GM18867 (cell line): ENCODE measurements around the gene CBS.
A peak's percentile ranks its signal among the peaks of the same experiment; 100 is the strongest.
"Not testable (repeated sequence)": the region's sequence is repeated elsewhere in the genome, so short reads cannot be mapped to it uniquely, and the experiment has no call there.

Source experiments
- ATAC-seq: cut with Tn5 transposase; IDR thresholded peaks from one replicate; pipeline ENCODE4 v1.9.1; 2021; ENCODE audit warnings: mild to moderate bottlenecking, moderate library complexity; ENCODE audit not compliant: unreplicated experiment

CBS gene

DNA sequence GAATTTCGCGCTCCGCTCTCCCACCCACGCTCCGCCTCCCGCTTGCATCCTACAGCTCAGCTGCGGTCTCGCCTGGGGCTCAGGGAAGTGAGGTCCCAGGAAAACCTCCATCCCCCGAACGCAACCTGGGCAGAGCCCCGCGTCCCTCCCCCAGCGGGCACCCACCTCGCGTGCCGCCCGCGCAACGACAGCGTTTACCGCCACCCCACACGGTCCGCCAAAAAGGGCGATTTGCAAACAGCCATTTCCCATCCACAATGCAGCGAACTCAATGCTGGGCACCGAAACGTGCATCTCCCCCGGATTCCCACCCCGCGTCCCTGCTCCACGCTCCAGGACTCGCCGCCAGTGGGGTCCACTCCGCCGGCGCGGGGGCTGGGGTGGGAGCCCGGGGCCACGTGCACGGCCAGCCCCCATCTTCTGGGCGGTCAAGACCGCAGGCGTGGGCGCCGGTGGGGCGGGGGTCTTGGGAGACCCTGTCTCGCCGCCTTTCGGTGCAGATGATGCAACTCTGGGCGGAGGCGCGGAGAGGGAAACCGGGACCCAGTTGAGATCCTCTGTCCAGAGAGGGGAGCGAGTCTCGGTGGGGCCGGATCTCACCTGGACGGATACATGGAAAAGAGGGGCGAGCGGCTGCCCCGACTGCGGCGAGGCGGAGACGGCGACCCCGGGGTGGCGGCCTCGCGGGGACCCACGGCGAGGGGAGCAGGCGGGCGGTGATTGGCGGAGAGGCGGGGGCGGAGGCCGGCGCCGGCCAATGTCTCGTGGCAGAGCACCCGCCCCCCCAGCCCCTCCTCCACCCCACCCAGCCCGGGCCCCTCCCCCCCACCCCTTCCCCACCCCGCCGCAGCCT is at the start of gene CBS:
Gene CBS, minus strand, starts transcription at position 666 of the 853 bp plus-strand sequence. CDS start 3,642 bp downstream, outside the sequence.
- ATAC-seq: not testable (repeated sequence)

DNA sequence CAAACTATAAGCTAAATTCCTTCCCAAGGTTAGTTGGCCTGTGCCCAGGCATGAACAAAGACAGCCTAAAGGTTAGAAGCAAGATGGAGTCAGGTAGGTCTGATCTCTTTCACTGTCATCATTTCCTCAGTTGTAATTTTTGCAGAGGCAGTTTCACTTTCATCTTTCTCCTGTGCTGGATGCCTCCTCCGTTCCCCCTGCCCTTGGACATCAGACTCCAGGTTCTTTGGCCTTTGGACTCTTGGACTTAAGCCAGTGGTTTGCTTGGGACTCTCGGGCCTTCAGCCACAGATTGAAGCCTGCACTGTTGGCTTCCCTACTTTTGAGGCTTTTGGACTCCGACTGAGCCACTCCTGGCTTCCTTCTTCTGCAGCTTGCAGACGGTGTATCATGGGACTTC is 40.3 kb upstream of the CBS start:
- ATAC-seq: not testable (repeated sequence)

DNA sequence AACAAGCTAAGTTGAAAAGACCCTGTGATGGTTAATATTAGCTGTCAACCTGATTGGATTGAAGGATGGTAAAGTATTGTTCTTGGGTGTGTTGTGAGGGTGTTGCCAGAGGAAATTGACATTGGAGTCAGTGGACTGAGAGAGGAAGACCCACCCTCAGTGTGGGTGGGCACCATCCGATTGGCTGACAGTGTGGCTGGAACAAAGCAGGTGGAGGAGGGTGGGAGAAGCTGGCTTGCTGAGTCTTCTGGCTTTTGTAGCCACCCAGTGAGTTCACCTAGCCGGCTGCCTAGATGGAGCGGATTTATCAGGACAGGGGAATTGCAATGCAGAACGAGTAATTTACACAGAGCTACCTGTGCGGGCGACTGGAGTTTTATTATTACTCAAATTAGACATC is 38.8 kb upstream of the CBS start:
- ATAC-seq: not testable (repeated sequence)

DNA sequence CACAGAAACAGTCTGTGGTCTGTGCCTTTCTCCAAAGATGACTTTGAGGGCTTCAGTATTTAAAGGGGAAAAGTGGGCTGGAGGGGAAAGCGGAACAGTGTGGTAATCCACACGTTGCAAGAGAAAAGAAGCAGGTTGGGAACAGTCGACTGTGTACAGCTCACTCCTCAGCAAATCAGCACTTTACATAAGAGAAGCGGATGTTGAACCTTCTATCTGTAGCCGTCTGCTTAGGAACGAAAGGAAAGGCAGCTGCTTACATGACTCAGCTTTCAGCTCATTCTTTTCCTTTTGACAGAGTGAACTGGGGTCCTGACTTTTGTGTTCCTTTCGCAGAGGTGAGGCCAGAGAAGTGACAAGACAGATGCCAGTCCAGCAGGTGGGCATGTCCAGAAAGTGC is 33.4 kb upstream of the CBS start:
- not testable (repeated sequence) for ATAC-seq

DNA sequence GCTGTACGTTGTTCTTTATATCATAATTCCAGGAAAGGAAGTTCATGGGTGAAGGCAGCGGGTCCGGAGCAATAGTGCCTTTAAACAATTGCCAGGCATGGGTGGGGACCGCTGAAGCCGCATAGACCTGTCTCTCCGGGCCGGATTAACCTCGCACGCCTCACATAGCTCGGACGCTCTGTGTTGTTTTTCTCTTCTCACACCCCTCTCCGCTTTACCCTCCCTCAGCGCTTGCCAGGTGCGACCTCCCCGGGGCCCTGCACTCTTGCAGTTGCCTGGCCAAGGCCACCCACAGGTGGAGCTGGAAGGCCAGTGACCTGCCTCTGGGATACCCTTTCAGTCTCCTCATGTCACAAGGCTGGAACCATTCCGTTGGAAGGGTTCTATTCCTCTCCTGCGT is 32.5 kb upstream of the CBS start:
- ATAC-seq: not testable (repeated sequence)

DNA sequence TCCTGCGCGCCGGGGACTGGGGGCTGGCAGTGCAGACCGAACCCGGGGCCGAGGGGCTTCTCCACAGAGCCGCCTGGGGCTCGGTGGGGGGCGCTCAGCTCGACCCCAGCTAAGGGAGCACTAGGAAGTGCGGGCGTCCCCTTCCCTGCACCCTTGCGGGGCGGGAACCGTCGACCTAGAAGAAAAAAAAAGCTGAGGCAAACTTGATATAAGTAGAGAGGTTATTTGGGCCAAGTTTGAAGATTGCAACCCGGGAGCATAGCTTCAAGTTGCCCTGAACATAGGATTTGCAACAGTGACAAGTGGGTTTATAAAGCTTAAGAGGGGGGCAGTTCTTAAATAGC is 32.1 kb upstream of the CBS start:
- ATAC-seq: not testable (repeated sequence)

DNA sequence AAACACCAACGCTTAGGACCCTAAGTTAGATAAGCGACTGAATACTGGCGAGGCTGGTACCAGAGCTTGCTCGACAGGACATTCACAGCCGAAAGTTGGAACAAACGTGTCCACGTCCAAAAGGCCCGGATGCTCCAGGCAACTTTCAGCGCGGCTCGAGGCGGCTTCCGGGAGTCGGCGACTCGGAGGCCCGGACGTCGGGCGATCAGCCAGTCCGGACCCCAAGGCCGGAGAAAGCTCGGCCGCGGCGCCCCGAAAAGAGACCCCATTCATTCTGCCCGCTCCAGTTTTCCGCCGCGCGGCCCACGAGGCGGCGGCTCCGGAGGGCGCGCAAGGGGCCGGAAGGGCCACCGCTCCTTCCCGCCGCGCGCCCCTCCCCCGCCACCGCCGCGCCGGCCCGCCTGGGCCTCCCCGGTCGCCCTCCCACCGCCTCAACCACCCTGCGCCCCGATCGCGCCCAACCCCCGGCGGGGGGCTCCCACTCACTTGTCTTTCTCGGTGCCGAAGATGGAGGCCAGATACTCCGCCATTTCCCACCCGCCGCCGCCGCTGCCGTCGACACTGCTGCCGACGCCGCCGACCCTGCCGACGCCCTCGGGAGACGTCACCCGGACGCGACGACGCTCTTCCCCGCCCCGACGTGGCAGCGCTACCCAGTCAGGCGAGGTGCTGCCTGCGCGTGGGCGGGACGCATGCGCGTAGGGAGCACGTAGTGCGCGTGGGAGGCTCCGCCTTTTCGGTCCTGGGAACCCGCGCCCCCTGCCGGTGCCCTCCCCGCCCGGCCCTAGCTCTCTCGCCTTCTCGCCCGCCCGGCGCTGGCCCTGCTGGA is 31.5 kb upstream of the CBS start, which contains the start of gene U2AF1:
Gene U2AF1, minus strand, starts transcription at position 606 of the 829 bp plus-strand sequence. Its CDS starts 76 bp downstream, at position 530.
- ATAC-seq: peak; percentile 70

DNA sequence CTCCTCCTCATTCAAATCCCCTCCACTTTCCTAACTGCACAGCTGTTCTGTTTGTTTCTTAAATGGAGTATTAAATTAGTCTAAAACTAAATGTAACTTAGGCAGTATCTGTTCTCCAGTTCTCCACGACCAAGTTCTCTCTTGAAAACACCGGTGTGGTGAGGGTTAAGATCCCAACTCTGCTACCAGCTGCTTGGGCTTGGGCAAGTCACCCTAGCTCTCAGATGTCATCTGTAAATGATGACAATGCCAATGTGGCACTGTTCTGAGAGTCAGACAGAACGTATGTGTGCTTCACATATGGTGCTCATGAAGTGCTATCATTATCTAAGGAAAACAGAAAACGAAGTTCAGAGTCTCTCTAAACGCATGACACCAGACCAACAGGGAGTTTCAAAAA is 29.0 kb upstream of the CBS start:
- ATAC-seq: not testable (repeated sequence)

DNA sequence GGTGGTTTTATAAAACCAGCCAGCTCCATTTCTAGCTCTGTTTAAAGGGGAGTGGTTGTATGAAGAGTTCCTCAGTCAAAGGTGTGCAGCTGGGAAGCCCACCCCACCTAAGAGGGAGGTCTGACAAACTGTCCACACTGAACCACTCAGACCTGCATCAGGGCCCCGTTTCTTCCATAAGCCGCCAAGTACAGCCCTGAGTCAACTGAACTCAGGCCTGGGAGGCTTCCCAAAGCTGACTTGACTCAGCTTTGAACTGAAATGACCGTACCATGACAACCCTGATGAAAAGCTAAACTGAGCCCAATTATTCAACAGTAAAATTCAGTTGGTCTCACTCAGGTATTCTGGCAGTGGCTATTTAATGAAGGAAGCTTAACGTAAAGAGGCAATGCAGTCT is 26.6 kb upstream of the CBS start:
- ATAC-seq: not testable (repeated sequence)

DNA sequence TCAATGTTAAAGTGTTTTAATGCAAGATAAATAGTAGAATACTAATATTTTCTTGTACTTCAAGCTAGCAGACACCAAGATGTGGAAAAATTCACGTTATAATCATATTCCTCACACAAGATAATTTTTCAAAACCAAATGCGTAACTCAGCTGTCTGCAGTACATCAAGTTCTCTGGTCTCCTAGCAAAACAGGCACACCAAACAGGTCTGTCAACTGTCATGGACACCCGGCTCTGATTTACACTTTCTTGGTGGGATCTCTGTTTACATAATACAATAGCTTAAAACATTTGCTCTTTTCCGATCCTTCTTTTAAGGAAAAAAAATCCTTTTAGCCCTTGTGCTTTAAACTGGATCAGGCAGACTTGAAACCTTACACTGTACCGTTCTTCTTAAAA is 26.0 kb upstream of the CBS start:
- ATAC-seq: not testable (repeated sequence)

DNA sequence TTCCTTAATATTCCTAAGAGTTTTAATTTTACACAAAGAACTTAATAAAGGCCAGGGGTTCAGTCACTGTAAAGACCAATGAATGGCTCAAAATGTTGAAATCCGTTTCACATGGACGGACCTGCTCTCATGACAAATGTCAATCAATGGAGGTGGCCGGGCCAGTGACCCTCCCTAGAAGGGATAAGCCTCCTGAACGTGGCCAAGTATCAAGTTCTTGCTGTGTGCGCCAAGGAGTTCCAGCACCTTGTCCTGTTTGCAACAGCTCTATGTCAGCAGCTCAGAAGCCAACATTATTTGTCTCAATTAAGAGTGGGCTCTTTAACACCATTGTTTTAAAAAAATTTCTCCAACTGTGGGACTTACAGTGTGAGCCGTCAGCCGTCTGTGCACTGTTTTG is 25.4 kb upstream of the CBS start:
- ATAC-seq: not testable (repeated sequence)

DNA sequence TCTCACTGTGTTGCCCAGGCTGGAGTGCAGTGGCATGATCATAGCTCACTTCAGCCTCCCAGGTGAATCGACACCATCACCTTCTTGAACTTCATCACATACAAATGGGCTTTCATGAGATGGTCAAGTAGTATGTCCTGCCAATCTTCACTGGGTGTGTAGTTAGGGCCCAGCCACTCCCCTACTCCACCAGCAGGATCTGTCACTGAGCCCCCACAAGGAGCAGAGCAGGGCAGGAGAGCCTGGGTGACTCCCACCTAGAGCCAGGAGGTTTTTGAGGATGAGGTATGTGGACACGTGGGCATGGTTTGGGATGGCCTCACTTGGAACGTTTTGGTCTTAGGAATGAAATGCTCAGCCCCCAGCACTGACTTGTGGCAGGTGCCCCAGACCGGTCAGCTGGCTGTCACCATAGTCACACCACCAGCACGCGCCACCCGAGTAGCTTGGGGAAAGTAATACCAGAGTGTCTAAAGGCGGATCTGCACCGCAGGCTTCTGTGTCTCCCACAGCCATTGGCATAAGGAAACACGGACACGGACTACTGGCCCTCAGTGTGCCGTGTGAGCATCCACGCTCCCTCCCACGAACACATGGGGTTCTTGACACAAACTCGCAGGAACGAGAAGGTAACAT is 16.5 kb upstream of the CBS start:
- ATAC-seq: not testable (repeated sequence)

DNA sequence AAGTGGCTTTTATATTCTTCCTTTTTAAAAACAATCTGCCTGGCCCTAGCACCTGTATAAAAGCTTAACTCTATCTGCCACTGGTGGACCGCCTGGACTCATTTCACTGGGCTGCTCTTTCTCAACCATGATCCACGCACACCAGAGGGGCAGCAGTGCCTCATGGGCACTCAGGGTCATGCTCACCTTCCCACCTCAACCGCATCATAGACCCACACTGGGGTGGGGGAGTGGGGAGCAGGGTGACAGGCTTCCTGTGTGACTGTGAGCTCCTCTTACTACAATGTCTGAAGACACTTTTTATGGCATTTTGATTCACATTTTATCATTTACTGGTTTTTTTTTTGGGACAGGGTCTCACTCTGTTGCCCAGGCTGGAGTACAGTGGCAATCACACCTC is 15.3 kb upstream of the CBS start:
- ATAC-seq: not testable (repeated sequence)

DNA sequence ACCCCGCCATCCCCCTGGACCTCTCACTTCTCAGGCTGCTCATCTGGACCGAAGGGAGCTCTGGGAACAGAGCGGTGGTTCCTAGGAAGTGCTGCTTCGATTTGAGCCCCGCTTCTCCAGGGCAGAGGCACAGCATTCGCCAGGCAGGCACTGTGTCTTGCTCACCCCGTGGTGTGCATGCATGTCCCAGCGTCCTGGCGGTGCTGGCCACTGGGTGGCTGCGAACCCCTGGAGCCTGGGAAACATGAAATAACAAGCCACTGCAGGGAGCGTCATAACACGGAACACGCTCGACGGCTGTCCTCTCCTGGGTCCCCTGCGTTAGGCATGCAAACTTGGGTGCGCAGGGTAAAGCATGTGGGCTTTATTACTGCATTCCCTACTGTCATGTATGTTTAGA is 13.8 kb upstream of the CBS start:
- not testable (repeated sequence) for ATAC-seq

DNA sequence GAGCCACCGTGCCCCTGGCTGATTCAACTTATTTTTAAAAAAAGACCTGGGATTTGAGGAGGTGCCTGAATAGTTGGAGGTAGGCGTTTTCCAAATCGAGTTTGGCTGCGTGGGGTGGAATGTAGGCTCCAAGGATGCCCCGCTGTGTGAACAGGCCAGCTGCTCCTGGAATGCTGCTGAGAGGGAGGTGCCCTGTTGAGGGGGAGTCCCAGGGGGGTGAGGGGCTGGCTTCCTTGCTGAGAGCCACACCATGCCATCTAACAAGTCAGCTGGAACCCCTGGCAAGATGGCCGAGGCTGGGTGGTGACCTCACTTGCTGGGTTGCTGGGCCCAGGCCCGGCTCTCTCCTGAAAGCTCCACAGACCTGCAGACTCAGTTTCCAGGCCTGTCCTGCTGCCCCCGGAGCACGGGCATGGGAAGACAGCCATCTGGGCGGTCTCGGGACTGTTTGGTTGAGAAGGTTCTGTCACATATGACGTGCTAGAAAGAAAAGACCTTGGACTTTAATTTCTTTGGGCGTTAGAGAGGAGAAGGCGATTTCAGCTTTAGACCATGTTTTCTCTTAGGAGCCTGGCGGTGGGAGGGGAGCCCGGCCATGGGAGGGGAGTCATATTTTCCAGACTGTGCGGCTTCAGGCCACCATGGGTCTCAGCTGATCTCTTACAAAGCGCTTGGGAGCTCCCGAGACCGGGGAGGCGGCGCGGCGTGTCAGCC is 7.1 kb upstream of the CBS start:
- ATAC-seq: not testable (repeated sequence)

DNA sequence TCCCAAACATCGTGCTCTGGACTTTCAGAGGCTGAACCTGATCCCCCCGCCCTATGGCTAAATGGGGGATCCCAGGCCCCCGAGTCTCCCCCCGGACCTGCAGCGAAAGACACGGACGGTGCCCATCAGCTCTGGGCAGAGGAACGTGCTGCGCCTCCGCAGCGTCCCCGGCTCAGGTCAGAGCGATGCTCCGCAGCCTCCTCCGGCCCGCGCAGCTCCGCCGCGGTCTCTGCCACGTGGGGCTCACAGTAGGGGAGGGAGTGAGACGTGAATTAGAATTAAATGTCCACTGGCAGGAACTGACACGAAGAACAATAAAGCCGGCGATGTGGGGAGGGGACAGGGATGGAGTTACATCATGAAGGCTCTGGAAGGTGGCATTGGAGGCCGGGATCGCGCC is 1.0 kb upstream of the CBS start:
- not testable (repeated sequence) for ATAC-seq

DNA sequence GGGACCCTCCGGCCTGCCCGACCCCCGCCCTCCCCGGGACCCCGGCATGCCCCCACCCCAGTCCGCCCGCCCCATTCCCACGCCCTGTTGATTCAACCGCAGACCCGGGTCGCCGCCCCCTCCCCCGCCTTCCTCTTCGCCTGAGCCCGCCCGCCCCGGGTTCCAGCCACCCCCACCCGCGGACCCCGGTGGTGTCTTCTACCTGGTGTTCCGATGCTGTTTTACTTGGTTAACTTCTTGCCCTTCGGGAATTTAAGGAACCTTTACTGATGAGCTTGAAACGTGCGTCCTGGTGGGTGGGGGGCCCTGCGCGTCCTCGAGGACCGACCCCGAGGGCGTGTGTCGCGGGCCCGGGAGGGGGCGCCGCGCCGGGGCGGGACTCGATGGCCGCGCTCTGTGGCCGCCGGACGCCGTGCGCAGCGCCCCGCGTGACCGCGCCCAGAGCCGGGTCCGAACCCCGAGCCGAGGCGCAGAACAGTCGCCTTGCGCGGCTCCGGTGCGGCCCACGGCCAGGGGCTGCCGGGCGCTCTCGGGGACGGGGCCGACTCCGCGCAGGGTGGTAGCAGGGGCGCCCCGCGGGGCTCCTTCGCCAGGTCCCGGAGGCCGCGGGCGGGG is 495 bp upstream of the CBS start:
- not testable (repeated sequence) for ATAC-seq

DNA sequence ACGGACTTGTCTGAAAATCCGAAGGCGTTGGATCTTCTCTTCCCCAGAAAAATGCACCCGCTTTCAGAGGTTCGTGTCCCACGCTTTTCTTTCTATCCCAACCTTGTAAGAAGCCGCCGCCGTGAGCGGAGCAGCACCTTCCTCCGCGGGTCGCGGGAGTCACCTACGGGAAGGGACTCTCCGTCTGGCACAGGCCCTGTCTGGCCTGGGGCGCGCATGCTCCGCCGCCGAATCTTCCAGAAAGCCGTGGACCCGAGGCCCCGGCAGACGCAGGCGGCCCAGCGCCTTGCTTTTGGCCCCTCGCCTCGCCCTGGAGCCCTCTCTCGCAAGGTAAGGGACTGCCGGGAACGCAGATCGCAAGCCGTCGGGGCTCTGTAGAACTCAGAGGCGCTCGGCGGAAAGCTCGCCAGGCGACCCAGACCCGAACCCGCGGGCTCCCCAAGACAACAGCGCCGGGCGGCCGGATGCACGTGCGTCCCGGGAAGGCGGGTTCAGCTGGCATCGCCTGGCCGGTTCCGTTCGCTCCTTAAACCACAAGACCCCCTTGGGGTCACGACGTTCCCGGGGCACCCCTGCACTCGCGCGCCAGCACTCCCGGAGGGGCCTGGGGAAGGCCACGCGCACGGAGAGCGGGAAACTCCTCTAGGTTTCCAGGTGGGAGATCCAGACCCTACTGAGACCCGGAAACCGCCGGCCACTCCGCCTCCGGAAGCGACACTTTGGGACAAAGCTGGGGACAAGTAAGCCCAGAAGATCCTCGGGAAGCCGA is 1.1 kb downstream of the CBS start:
- ATAC-seq: not testable (repeated sequence)

DNA sequence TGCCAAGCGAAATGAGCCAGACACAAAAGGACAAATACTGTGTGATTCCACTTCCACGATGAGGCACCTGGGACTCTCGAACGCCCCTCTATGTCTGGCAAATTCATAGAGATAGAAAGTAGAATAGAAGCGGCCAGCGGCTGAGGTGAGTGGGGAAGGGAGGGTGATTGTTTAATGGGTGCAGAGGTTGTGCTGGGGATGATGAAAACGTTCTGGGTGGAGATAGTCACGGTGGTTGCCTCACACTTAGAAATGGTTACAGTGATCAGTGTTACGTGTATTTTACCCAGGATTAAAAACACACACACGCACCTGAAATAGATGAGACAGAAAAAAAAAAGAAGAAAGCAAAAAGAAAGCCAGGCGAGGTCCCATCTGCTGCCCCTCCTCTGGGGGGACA is 2.9 kb downstream of the CBS start:
- ATAC-seq: not testable (repeated sequence)
